GM18858 (cell line): Measurements from ENCODE around the gene ODF2.

Experiments
- ATAC-seq: cut with Tn5 transposase; IDR thresholded peaks from one replicate; pipeline ENCODE4 v1.9.1; 2021; ENCODE audit not compliant: unreplicated experiment

ODF2 gene

DNA sequence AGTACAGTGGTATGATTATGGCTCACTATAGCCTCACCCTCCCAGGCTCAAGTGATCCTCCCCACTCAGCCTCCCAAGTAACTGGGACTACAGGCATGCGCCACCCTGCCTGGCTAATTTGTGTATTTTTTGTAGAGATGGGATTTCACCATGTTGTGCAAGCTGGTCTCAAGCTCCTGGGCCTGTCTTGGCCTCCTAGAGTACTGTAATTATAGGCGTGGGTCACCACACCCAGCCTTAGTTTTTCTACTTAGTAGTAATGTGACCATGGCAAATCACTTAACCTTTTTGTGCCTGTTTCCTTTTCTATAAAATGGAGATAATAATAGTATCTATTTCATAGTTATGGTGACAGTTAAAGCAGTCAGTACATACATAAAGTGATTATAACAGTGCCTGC, 70.9 kb downstream of the ODF2 start:
- no peak for ATAC-seq

DNA sequence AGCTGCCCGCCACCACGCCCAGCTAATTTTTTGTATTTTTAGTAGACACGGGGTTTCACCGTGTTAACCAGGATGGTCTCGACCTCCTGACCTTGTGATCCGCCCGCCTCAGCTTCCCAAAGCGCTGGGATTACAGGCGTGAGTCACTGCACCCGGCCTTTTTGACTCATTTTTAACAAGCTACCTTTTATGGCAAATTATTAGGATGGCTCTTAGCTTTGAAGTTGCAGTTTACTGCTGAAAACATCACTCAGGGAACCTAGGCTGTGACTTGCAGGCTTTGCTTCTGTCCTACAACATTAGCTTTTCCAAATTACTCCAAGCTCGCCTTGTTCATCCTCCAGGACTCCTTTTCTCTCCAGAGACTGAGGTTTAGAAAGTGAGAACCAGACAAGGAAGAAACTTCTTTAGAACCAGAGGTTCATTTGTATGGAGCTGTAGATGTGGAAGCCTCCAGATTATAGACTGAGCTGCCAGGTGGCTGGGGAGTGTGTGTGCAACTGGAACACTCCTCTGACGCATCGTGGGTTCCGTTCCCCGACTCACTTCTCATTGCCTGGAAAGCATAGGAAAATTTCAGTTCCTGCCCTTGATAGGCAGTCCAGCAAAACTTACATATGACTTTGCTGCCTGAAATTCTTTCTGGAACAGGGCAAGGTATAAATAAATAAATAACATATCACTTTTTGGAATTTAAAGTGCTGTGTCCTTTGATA, 72.8 kb downstream of the ODF2 start:
- ATAC-seq: no peak

DNA sequence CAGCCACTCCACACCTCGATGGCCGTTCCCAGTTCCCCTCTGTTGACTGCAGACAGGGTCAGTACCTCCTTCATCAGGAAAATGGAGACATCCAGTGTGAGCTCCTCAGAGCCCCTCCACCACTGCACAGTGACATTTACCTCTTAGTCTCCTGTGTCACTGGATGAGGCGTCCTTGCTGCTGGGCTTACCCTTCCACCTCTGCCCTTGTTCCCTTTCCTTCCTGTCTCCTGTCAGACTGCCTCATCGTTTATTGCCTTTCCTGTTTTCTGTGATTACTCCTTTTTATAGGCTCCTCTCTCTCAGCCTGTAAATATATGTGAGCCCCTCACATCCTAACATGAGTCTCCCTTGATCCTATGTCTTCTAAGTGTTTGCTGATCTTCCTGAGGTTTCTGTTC, 73.4 kb downstream of the ODF2 start:
- no peak for ATAC-seq

DNA sequence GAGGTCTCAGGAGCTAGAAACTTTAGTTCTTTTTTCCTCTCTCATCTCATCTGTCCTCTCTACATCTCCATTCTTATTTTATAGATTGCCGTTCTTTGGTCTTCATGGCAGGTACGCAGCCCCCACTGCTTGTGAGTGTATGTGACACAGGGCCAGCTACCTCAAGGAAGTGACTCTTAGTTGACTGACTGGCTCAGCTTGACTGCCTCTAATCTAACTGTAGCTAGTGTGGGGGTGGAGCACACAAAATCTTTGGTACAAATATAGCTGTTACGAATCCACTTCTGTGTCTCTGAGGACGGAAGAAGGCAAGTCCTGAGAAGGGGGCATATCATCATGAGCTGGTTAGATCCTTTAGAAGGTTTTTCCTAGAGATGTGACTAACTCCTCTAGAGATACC, 76.8 kb downstream of the ODF2 start:
- no peak for ATAC-seq

DNA sequence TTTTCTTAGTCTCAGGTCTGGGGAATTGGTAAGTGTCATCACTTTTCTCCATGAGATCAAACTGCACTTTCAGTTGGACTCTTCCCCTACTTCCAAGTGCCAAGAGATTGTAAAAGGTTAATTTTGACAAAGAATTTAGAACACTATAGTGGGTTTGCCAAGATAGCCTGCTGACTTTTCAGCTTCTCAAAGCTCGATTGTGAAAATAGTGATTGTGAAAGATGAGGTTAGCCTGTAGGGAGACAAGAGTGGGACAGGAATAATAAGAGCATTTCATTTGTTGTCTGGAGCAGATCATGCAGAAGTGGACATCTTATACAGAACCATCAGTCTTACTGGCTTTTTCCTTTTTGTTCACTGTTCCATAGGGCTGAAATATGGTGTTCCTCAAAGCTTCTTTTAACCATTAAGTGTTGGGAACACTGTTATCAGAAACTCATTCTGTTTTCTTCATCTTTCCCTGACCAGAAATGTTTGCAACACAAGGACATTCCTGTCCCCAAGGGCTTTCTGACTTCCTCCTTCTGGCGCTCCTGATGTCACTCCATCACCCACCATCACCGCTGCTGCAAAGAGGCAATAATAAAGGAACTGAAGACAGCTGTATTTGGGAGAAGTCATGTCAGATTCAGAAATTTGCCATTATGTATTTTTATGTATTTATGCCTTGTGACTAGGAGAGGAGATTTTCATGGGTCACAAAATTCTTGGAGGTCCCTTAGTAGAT, 85.0 kb downstream of the ODF2 start:
- ATAC-seq: no peak

DNA sequence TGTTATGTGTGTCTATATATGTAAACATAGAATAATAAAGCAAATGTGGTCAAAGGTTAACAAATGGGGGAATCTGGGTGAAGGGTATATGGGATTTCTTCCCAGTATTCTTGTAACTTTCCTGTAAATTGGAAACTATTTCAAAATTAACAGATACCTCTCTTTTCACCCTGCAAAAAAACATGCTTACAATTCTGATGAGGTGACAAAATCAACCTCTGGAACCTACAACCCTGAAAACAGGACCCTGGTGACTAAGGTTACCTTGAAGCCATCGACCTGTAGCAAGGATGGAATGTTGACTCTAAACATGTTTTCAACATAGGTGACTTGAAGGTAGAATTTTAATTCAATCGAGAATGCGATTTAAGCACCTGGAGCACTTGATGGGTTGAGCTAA, 90.7 kb downstream of the ODF2 start:
- ATAC-seq: no peak

DNA sequence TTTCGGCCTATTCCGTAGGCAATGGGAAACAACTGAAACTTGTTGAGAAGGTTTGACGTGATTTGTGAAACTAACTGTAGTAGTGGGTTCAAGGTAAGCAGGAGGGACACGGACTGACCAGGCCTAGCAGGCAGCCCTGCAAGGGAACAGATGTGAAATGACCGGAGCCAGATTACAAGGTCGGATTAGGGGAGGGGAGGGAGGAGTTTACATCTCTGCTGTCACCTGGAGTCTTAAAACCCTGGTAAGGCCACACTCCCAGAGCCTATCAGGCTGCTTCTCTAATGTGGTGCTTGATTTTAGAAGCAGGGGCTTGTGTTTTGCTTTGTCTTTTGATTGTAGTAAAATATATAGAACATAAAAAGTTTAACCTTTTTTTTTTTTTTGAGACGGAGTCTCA, 93.1 kb downstream of the ODF2 start:
- no peak for ATAC-seq

DNA sequence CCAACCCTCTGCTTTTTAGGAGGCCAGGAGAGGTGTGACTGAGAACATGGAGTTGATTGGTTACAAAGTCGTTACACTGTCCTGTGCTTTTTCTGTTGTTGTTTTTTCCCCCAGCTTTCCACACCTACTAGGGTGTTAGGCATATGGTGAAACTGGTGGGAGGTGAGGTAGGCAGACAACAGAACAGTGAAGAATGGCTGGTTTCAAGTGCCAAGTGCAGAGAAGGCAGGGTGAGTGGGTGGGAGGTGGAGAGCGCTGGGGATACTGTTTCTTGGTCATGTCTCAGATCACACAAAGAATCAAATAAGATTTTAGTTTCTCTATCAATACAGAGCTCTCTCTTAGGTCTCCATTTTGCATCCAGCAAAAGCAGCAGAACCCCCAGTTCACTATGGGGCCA, 94.4 kb downstream of the ODF2 start:
- no peak for ATAC-seq
